PC-9 (cell line): ENCODE data around the gene MDC1. TPM values are rescaled to one million over a fixed set of nuclear protein-coding genes. Genes with fewer than 3 reads are reported as not detected.

Experiments
- BruUV-seq: library from RNA; stranded (reverse); fragments of 400-500 nt; replicated peaks from 2 replicates; lab custom pipeline; 2021; lab: Mats Ljungman, UMichigan
- CTCF ChIA-PET: fragments of 300-600 bp; sonication (Branson Sonifier 250); formaldehyde crosslinking; loops from one replicate; lab custom pipeline; 2022; ENCODE audit warnings: antibody characterized with exemption; lab: Charles Lee
- POLR2A ChIA-PET: fragments of 300-600 bp; sonication (Branson Sonifier 250); formaldehyde crosslinking; loops from one replicate; lab custom pipeline; 2022; ENCODE audit warnings: antibody characterized with exemption; ENCODE audit not compliant: unreplicated experiment; lab: Charles Lee
- DNase-seq, 2 experiments: peaks; one replicate each; pipeline versions ENCODE4 v3.0.0 to v3.0.0-alpha.2; 2015 to 2022; ENCODE audit warnings: mixed read lengths in 1 of 2
- H2AFZ ChIP-seq: fragments of 200-600 bp; sonication (generic); 2 replicates; pipeline ENCODE4 v1.8.1; 2017; ENCODE audit warnings: antibody characterized with exemption
- H3F3A ChIP-seq: fragments of 200-600 bp; sonication (generic); 2 replicates; pipeline ENCODE4 v1.8.1; 2017; ENCODE audit warnings: antibody characterized with exemption, mild to moderate bottlenecking, low read depth; ENCODE audit not compliant: insufficient read depth
- H3K27ac ChIP-seq: fragments of 200-600 bp; sonication (generic); 2 replicates; pipeline ENCODE4 v1.6.1; 2016; ENCODE audit warnings: mixed run types
- H3K27me3 ChIP-seq: fragments of 200-600 bp; sonication (generic); 2 replicates; pipeline ENCODE4 v1.6.1; 2016; ENCODE audit warnings: low read depth, mixed run types; ENCODE audit not compliant: insufficient read depth
- H3K36me3 ChIP-seq: fragments of 200-600 bp; sonication (generic); 2 replicates; pipeline ENCODE4 v1.6.1; 2016; ENCODE audit warnings: low read depth, mixed run types
- H3K4me1 ChIP-seq: fragments of 200-600 bp; sonication (generic); replicated peaks from 2 replicates; pipeline ENCODE4 v1.6.1; 2016; ENCODE audit warnings: mixed run types; ENCODE audit not compliant: insufficient read depth
- H3K4me2 ChIP-seq: fragments of 200-600 bp; sonication (generic); 2 replicates; pipeline ENCODE4 v1.6.1; 2017; ENCODE audit warnings: mixed run types
- H3K4me3 ChIP-seq: fragments of 200-600 bp; sonication (generic); 2 replicates; pipeline ENCODE4 v1.6.1; 2016; ENCODE audit warnings: mixed run types
- H3K79me2 ChIP-seq: fragments of 200-600 bp; sonication (generic); 2 replicates; pipeline ENCODE4 v1.6.1; 2017; ENCODE audit warnings: low read depth, mixed run types
- H3K9me2 ChIP-seq: fragments of 200-600 bp; sonication (generic); 2 replicates; pipeline ENCODE4 v1.8.1; 2017; ENCODE audit warnings: mild to moderate bottlenecking; ENCODE audit not compliant: insufficient read depth
- H3K9me3 ChIP-seq: fragments of 200-600 bp; sonication (generic); 2 replicates; pipeline ENCODE4 v1.8.1; 2016; ENCODE audit warnings: low read depth; ENCODE audit not compliant: insufficient read depth
- H4K20me1 ChIP-seq: fragments of 200-600 bp; sonication (generic); 2 replicates; pipeline ENCODE4 v1.8.1; 2017; ENCODE audit not compliant: insufficient read depth
- CTCF ChIP-seq: fragments of 200-600 bp; sonication (generic); conservative IDR thresholded peaks from 2 replicates; pipeline ENCODE4 v1.6.1; 2017; ENCODE audit warnings: mixed run types, antibody characterized with exemption, mild to moderate bottlenecking, moderate library complexity
- EZH2 ChIP-seq: fragments of 200-600 bp; sonication (generic); IDR thresholded peaks from 2 replicates; pipeline ENCODE4 v1.8.0; 2017; ENCODE audit warnings: antibody characterized with exemption, low read depth
- intact Hi-C: fragments of 100-400 bp; cut with micrococcal nuclease; formaldehyde crosslinking; loops from one replicate; pipeline ENCODE4 v1.10.0; 2022; ENCODE audit not compliant: unreplicated experiment
- total RNA-seq: library from RNA; stranded (reverse); gene quantifications from 2 replicates; pipeline ENCODE4 v1.2.3, GENCODE V29; 2021

Gene MDC1
- total RNA-seq, 1 experiment from 2014 or later = 81.6 TPM

- Histone ChIP-seq H4K20me1 (no peaks in the 10 kb centered on the region), H3K4me1 (peaks cover 21% of the 10 kb centered on the region), H3K4me3 (no peak overlapping the region), H2AFZ (no peak overlapping the region), H3K79me2 (no peaks in the 10 kb centered on the region), H3K36me3 (no peaks in the 10 kb centered on the region), H3K9me3 (no peaks in the 10 kb centered on the region), H3K9me2 (peaks cover 3% of the 10 kb centered on the region; the same call in 1 of the 2 replicates), H3F3A (peaks cover 11% of the 10 kb centered on the region; the same call in 1 of the 2 replicates), H3K27me3 (no peaks in the 10 kb centered on the region), H3K27ac (no peak overlapping the region), H3K4me2 (no peak overlapping the region)
- DNase-seq = no peak
- POLR2A ChIA-PET = no interaction called here
- no peak for TF ChIP-seq CTCF
- no peak for TF ChIP-seq EZH2
- intact Hi-C loops = no loop called here
- BruUV-seq = no TSS peak
- CTCF ChIA-PET = no interaction called here
These were observed 5.2 kb downstream of the MDC1 start for GRCh38 chr6:30711758-30712380.

- Histone ChIP-seq H3K27ac (no peak overlapping the region), H3K79me2 (no peaks in the 10 kb centered on the region), H3K9me2 (peaks cover 3% of the 10 kb centered on the region; the same call in 1 of the 2 replicates), H3K36me3 (no peaks in the 10 kb centered on the region), H3K4me2 (no peak overlapping the region), H3F3A (peaks cover 11% of the 10 kb centered on the region; the same call in 1 of the 2 replicates), H3K9me3 (no peaks in the 10 kb centered on the region), H3K4me3 (no peak overlapping the region), H3K4me1 (peaks cover 12% of the 10 kb centered on the region), H3K27me3 (no peaks in the 10 kb centered on the region), H2AFZ (no peak overlapping the region), H4K20me1 (no peaks in the 10 kb centered on the region)
- TF ChIP-seq EZH2 (no peak), CTCF (no peak)
- no peak for DNase-seq
- ChIA-PET POLR2A (no interaction called here), CTCF (no interaction called here)
- intact Hi-C loops = no loop called here
- BruUV-seq = no TSS peak
These were observed 7.8 kb downstream of the MDC1 start for GRCh38 chr6:30709101-30709868.

- ChIA-PET POLR2A (no interaction called here), CTCF (no interaction called here)
- H3K27me3 ChIP-seq = no peaks in the 10 kb centered on the region
- TF ChIP-seq EZH2 = no peak
- TF ChIP-seq CTCF = no peak
- H2AFZ ChIP-seq = no peak overlapping the region
- H3K9me2 ChIP-seq = peaks cover 3% of the 10 kb centered on the region; the same call in 1 of the 2 replicates
- peaks cover 13% of the 10 kb centered on the region; the same call in 1 of the 2 replicates for H3F3A ChIP-seq
- BruUV-seq = no TSS peak
- DNase-seq = peak; percentile 53 to 56
- H3K4me2 ChIP-seq = peak overlapping the region; percentile 27; the same call in 1 of the 2 replicates
- intact Hi-C loops = no loop called here
- peaks cover 12% of the 10 kb centered on the region for H3K4me1 ChIP-seq
- no peak overlapping the region for H3K4me3 ChIP-seq
- H4K20me1 ChIP-seq = no peaks in the 10 kb centered on the region
- no peak overlapping the region for H3K27ac ChIP-seq
- H3K9me3 ChIP-seq = no peaks in the 10 kb centered on the region
- no peaks in the 10 kb centered on the region for H3K79me2 ChIP-seq
- no peaks in the 10 kb centered on the region for H3K36me3 ChIP-seq
These were observed 9.7 kb downstream of the MDC1 start for GRCh38 chr6:30707281-30707850.
